ENCODE data around the gene ZNF750. TPM values are rescaled to one million over a fixed set of nuclear protein-coding genes. Genes with fewer than 3 reads are reported as not detected.

The ZNF750 gene
- total RNA-seq, 1 experiment from 2014 or later, result 0.44 TPM

DNA sequence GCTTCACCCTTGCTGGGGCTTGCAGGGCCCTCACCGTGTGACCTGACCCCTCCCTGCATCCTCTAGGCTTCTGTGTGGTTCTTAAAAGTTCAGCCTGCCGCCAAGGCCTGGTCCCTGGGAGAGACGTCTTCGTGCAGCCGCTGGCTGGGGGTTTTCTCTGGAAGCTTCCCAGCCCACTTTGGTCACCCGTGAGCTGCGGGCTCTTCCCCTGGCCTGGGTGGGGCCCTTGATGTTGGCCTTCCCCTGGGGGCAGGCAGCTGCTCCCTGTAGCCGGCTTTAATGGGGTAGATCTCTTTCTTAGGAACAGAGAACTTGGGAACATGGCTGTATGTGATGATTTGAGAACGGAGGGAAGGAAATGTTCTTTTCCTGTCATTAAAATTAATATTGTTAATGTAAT, 32.7 kb downstream of the ZNF750 start:
- Histone ChIP-seq H3K9me3 (ENCODE audit: insufficient read depth, low read depth) (no peaks in the 10 kb centered on the region), H2AFZ (no peak overlapping the region), H3F3A (ENCODE audit: insufficient read depth, low read depth) (no peaks in the 10 kb centered on the region), H3K9me2 (ENCODE audit: insufficient read depth) (no peaks in the 10 kb centered on the region), H3K4me1 (replicated peaks; ENCODE audit: insufficient read depth) (no peaks in the 10 kb centered on the region), H3K27me3 (ENCODE audit: insufficient read depth, low read depth) (no peaks in the 10 kb centered on the region), H4K20me1 (ENCODE audit: insufficient read depth) (no peaks in the 10 kb centered on the region), H3K4me3 (no peak overlapping the region), H3K27ac (no peak overlapping the region), H3K36me3 (ENCODE audit: low read depth) (no peaks in the 10 kb centered on the region), H3K79me2 (ENCODE audit: low read depth) (no peaks in the 10 kb centered on the region), H3K4me2 (no peak overlapping the region)
- TF ChIP-seq EZH2 (IDR thresholded peaks at IDR 0.05; ENCODE audit: low read depth), result no peak
- TF ChIP-seq, protein P1, sequence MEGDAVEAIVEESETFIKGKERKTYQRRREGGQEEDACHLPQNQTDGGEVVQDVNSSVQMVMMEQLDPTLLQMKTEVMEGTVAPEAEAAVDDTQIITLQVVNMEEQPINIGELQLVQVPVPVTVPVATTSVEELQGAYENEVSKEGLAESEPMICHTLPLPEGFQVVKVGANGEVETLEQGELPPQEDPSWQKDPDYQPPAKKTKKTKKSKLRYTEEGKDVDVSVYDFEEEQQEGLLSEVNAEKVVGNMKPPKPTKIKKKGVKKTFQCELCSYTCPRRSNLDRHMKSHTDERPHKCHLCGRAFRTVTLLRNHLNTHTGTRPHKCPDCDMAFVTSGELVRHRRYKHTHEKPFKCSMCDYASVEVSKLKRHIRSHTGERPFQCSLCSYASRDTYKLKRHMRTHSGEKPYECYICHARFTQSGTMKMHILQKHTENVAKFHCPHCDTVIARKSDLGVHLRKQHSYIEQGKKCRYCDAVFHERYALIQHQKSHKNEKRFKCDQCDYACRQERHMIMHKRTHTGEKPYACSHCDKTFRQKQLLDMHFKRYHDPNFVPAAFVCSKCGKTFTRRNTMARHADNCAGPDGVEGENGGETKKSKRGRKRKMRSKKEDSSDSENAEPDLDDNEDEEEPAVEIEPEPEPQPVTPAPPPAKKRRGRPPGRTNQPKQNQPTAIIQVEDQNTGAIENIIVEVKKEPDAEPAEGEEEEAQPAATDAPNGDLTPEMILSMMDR (conservative IDR thresholded peaks at IDR 0.05), result no peak
- intact Hi-C loops (cut with micrococcal nuclease; ENCODE audit: unreplicated experiment), result no loop called here
- ChIA-PET POLR2A (ENCODE audit: unreplicated experiment) (no interaction called here), CTCF (no interaction called here)
- DNase-seq, result no peak
- no TSS peak for BruUV-seq (replicated peaks)

DNA sequence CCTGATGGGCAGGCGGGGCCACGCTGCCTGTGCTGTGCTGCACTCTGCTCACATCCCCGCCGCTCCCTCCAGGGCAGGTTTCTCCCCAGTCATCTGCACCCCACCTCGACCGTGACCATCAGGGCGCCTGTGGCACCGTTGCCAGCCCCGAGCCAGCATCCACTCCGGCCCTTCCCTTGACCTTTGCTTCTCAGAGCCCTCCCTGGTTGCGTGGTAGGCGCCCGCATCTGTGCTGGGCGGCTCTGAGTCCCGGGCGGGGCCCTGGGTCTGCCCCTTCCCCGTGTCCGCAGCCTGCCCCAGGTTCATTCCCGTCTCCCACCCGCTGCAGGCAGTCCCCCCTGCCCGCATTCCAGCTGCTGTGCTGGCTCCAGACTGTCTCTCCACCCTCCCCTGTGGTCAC, 33.2 kb downstream of the ZNF750 start:
- Histone ChIP-seq H3F3A (ENCODE audit: insufficient read depth, low read depth) (no peaks in the 10 kb centered on the region), H3K9me2 (ENCODE audit: insufficient read depth) (no peaks in the 10 kb centered on the region), H3K4me1 (replicated peaks; ENCODE audit: insufficient read depth) (no peaks in the 10 kb centered on the region), H3K36me3 (ENCODE audit: low read depth) (no peaks in the 10 kb centered on the region), H3K4me3 (no peak overlapping the region), H3K79me2 (ENCODE audit: low read depth) (no peaks in the 10 kb centered on the region), H3K9me3 (ENCODE audit: insufficient read depth, low read depth) (no peaks in the 10 kb centered on the region), H3K27ac (no peak overlapping the region), H3K4me2 (no peak overlapping the region), H2AFZ (no peak overlapping the region), H4K20me1 (ENCODE audit: insufficient read depth) (no peaks in the 10 kb centered on the region), H3K27me3 (ENCODE audit: insufficient read depth, low read depth) (no peaks in the 10 kb centered on the region)
- POLR2A ChIA-PET (ENCODE audit: unreplicated experiment), result no interaction called here
- TF ChIP-seq, protein P1 (conservative IDR thresholded peaks at IDR 0.05), result no peak
- TF ChIP-seq EZH2 (IDR thresholded peaks at IDR 0.05; ENCODE audit: low read depth), result no peak
- CTCF ChIA-PET, result no interaction called here
- intact Hi-C loops (cut with micrococcal nuclease; ENCODE audit: unreplicated experiment), result no loop called here
- DNase-seq, result no peak
- no TSS peak for BruUV-seq (replicated peaks)

DNA sequence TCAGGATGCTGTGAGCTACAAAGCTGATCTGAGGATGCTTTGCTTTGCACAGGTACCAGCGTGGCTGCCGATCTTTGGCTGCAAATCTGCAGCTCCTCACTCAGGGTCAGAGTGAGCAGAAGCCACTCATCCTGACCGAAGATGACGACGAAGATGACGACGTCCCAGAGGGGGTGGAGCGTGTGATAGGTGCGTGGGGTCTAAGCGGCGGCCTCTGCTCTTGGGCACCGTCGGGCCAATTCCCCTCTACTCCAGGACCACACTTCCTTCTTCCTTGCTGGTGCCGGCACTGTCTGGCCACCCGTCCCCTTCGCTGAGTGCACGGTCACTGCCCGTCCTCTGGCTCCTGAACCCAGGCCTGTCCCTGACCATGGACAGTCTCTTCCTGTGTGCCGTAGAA, 34.0 kb downstream of the ZNF750 start:
- Histone ChIP-seq H4K20me1 (ENCODE audit: insufficient read depth) (no peaks in the 10 kb centered on the region), H3F3A (ENCODE audit: insufficient read depth, low read depth) (no peaks in the 10 kb centered on the region), H3K9me2 (ENCODE audit: insufficient read depth) (no peaks in the 10 kb centered on the region), H3K27me3 (ENCODE audit: insufficient read depth, low read depth) (no peaks in the 10 kb centered on the region), H3K9me3 (ENCODE audit: insufficient read depth, low read depth) (no peaks in the 10 kb centered on the region), H2AFZ (no peak overlapping the region), H3K4me3 (no peak overlapping the region), H3K36me3 (ENCODE audit: low read depth) (no peaks in the 10 kb centered on the region), H3K4me1 (replicated peaks; ENCODE audit: insufficient read depth) (no peaks in the 10 kb centered on the region), H3K79me2 (ENCODE audit: low read depth) (no peaks in the 10 kb centered on the region), H3K27ac (no peak overlapping the region), H3K4me2 (no peak overlapping the region)
- no peak for DNase-seq
- no peak for TF ChIP-seq EZH2 (IDR thresholded peaks at IDR 0.05; ENCODE audit: low read depth)
- TF ChIP-seq, protein P1 (conservative IDR thresholded peaks at IDR 0.05), result no peak
- CTCF ChIA-PET, result no interaction called here
- POLR2A ChIA-PET (ENCODE audit: unreplicated experiment), result no interaction called here
- BruUV-seq (replicated peaks), result no TSS peak
- intact Hi-C loops (cut with micrococcal nuclease; ENCODE audit: unreplicated experiment), result no loop called here
